HepG2 (cell line): Measurements from ENCODE around the gene CTNNBL1. TPM values are rescaled to one million over a fixed set of nuclear protein-coding genes. Genes with fewer than 3 reads are reported as not detected.

Source experiments
- ARID2 ChIP-seq: sonication (generic); formaldehyde crosslinking; IDR thresholded peaks from 2 replicates; pipeline ENCODE4 v1.8.1; 2022; ENCODE audit warnings: mild to moderate bottlenecking, missing genetic modification reagents, borderline replicate concordance
- ARID4A ChIP-seq: sonication (generic); formaldehyde crosslinking; IDR thresholded peaks from 2 replicates; pipeline ENCODE4 v1.5.0; 2020; ENCODE audit warnings: mild to moderate bottlenecking, missing genetic modification reagents, borderline replicate concordance
- DNMT3B ChIP-seq: conservative IDR thresholded peaks from 2 replicates; pipeline ENCODE4 v1.6.1; 2016; ENCODE audit warnings: missing biosample characterization, control low read depth
- DZIP1 ChIP-seq: sonication (generic); formaldehyde crosslinking; IDR thresholded peaks from 2 replicates; pipeline ENCODE4 v1.5.0; 2020; ENCODE audit warnings: mild to moderate bottlenecking, missing genetic modification reagents
- FOXO1 ChIP-seq: sonication (generic); formaldehyde crosslinking; IDR thresholded peaks from 2 replicates; pipeline ENCODE4 v1.4.0; 2020; ENCODE audit warnings: missing genetic modification reagents
- GTF3A ChIP-seq: sonication (generic); formaldehyde crosslinking; conservative IDR thresholded peaks from 2 replicates; pipeline ENCODE4 v1.4.0; 2020; ENCODE audit warnings: mild to moderate bottlenecking, missing genetic modification reagents
- HMGXB4 ChIP-seq, 2 experiments: sonication (generic) in 1 of 2; formaldehyde crosslinking in 1 of 2; IDR thresholded peaks; 2 replicates each; pipeline versions ENCODE4 v1.4.0 to v1.6.1; 2018 to 2020; ENCODE audit warnings: missing genetic modification reagents in 2 of 2, borderline replicate concordance in 1 of 2, low read depth in 1 of 2, mild to moderate bottlenecking in 1 of 2, missing biosample characterization in 1 of 2
- NFE2 ChIP-seq: sonication (generic); formaldehyde crosslinking; IDR thresholded peaks from 2 replicates; pipeline ENCODE4 v1.4.0; 2020; ENCODE audit warnings: missing genetic modification reagents
- NR1H2 ChIP-seq: sonication (generic); formaldehyde crosslinking; IDR thresholded peaks from 2 replicates; pipeline ENCODE4 v1.8.1; 2022; ENCODE audit warnings: low read depth, missing genetic modification reagents, borderline replicate concordance
- TFDP2 ChIP-seq: sonication (generic); formaldehyde crosslinking; IDR thresholded peaks from 2 replicates; pipeline ENCODE4 v1.4.0; 2020; ENCODE audit warnings: missing genetic modification reagents
- ZFP90 ChIP-seq: sonication (generic); formaldehyde crosslinking; IDR thresholded peaks from 2 replicates; pipeline ENCODE4 v1.8.0; 2022; ENCODE audit warnings: missing genetic modification reagents, mild to moderate bottlenecking, inconsistent platforms, borderline replicate concordance
- ZFYVE20 ChIP-seq: sonication (generic); formaldehyde crosslinking; IDR thresholded peaks from 2 replicates; pipeline ENCODE4 v1.8.0; 2023; ENCODE audit warnings: low read depth, mild to moderate bottlenecking, moderate library complexity, missing genetic modification reagents, borderline replicate concordance
- polyA plus RNA-seq, 8 experiments: library from polyadenylated mRNA; depleted of rRNA in 3 of 8; stranded (reverse) in 7 of 8; unstranded in 1 of 8; fragments of >200 nt; fragmentation: Illumina TruSeq in 4 of 8; extraction: Trizol in 4 of 8; gene quantifications; 2 replicates each; pipeline versions ENCODE4 v1.2.1 to v1.2.3, GENCODE V29; 2011 to 2016; ENCODE audit warnings: low read depth in 4 of 8, missing spikeins in 1 of 8, mixed read lengths in 1 of 8; ENCODE audit not compliant: insufficient read depth in 1 of 8
- total RNA-seq, 5 experiments: library from RNA; depleted of rRNA; stranded (reverse); fragments of >200 nt; fragmentation: Illumina TruSeq; extraction: Trizol; gene quantifications; 2 replicates each; pipeline ENCODE4 v1.2.3, GENCODE V29; 2016; ENCODE audit warnings: low read depth in 1 of 5

Gene CTNNBL1
- total and polyA plus RNA-seq, 2 of the 13 experiments (the other 11 are each of a cell fraction or from before 2014, with no cell fraction given) = 49.3 to 94.6 TPM

- TF ChIP-seq DZIP1 (CRISPR knock-in tag) (0 out of 2 replicates have a peak, but pooled peaks have one; percentile 47), ZFP90 (no peak), TFDP2 (CRISPR knock-in tag) (no peak), ZFYVE20 (CRISPR knock-in tag) (no peak), DNMT3B (CRISPR knock-in tag) (no peak), HMGXB4 (CRISPR knock-in tag; IDR thresholded peaks at IDR 0.05; ENCODE audit: borderline replicate concordance in 1 of 2, low read depth in 1 of 2) (no peak), NFE2 (CRISPR knock-in tag) (no peak), GTF3A (CRISPR knock-in tag) (no peak), FOXO1 (CRISPR knock-in tag) (no peak), ARID4A (CRISPR knock-in tag) (no peak), ARID2 (CRISPR knock-in tag) (no peak), NR1H2 (CRISPR knock-in tag) (no peak)
Measured at GRCh38 chr20:37913567-37914366, 219.9 kb downstream of the CTNNBL1 start (continued).
